ENCODE measurements around the gene PRMT7.

- TF ChIP-seq CTCF (IDR thresholded peaks at IDR 0.05) (no peak), POLR2A (IDR thresholded peaks at IDR 0.05) (no peak), EP300 (IDR thresholded peaks at IDR 0.05) (no peak)
These were observed 70.5 kb downstream of the PRMT7 start for GRCh38 chr16:68381363-68381724.
